Endothelial cell of umbilical vein (primary cell): Measurements from ENCODE around the gene DUSP28. TPM values are rescaled to one million over a fixed set of nuclear protein-coding genes. Genes with fewer than 3 reads are reported as not detected.

Experiments used
- BruUV-seq: library from RNA; stranded (reverse); fragments of 400-500 nt; replicated peaks from 2 replicates; lab custom pipeline; 2021; lab: Mats Ljungman, UMichigan
- CTCF ChIA-PET: fragments of 300-600, 350-600 bp; sonication (Branson Sonifier 250); formaldehyde crosslinking; loops from one replicate; lab custom pipeline; 2021; ENCODE audit warnings: antibody characterized with exemption, inconsistent platforms; lab: Charles Lee
- POLR2A ChIA-PET: fragments of 300-600, 350-600 bp; sonication (Branson Sonifier 250); formaldehyde crosslinking; loops from one replicate; lab custom pipeline; 2021; ENCODE audit warnings: antibody characterized with exemption, inconsistent platforms; lab: Charles Lee
- DNase-seq: peaks from one replicate; pipeline ENCODE4 v3.0.0-alpha.2; 2011; ENCODE audit warnings: low read depth, low spot score
- FAIRE-seq: peaks from 2 replicates; lab custom pipeline; 2011; peaks lifted over from hg19 to GRCh38; lab: Jason Lieb, UNC
- H2AFZ ChIP-seq: 2 replicates; pipeline ENCODE4 v1.6.0; 2012; ENCODE audit warnings: low read depth, low read length, control low read depth, inconsistent platforms
- H3K27ac ChIP-seq: 2 replicates; pipeline ENCODE4 v1.5.1; 2011; ENCODE audit warnings: low read depth, mild to moderate bottlenecking, control low read depth, low read length, moderate library complexity; ENCODE audit not compliant: insufficient read depth
- H3K27me3 ChIP-seq, 2 experiments: 2 replicates each; pipeline versions ENCODE4 v1.6.0 to v1.6.1; 2011; ENCODE audit warnings: low read length in 2 of 2, mixed read lengths in 1 of 2; ENCODE audit not compliant: control insufficient read depth in 2 of 2, insufficient read depth in 2 of 2
- H3K36me3 ChIP-seq, 2 experiments: 2 replicates in 1 of 2; 3 replicates in 1 of 2; pipeline ENCODE4 v1.5.1; 2011; ENCODE audit warnings: low read length in 2 of 2, mild to moderate bottlenecking in 1 of 2, moderate library complexity in 1 of 2; ENCODE audit not compliant: control insufficient read depth in 2 of 2, insufficient read depth in 2 of 2; ENCODE audit errors: extremely low read depth in 1 of 2
- H3K4me1 ChIP-seq: 3 replicates; pipeline ENCODE4 v1.5.1; 2011; ENCODE audit warnings: mild to moderate bottlenecking, low read length; ENCODE audit not compliant: control insufficient read depth, insufficient read depth; ENCODE audit errors: extremely low read depth
- H3K4me2 ChIP-seq: 2 replicates; pipeline ENCODE4 v1.6.1; 2011; ENCODE audit warnings: low read length, control low read depth, mixed read lengths; ENCODE audit not compliant: insufficient read depth
- H3K4me3 ChIP-seq, 3 experiments: fragments of 200-600 bp in 1 of 3; sonication (generic), shearing (Covaris generic) in 1 of 3; replicated peaks in 1 of 3; 2 replicates each; pipeline ENCODE4 v1.5.1; 2011 to 2016; ENCODE audit warnings: control low read depth in 3 of 3, low read length in 3 of 3, mild to moderate bottlenecking in 2 of 3, inconsistent platforms in 1 of 3, low read depth in 1 of 3, moderate library complexity in 1 of 3; ENCODE audit not compliant: insufficient read depth in 1 of 3
- H3K79me2 ChIP-seq: 2 replicates; pipeline ENCODE4 v1.6.0; 2012; ENCODE audit warnings: low read length, inconsistent platforms; ENCODE audit not compliant: control insufficient read depth, insufficient read depth
- H3K9ac ChIP-seq: replicated peaks from 2 replicates; pipeline ENCODE3; 2011; ENCODE audit warnings: low read length, control low read depth; ENCODE audit not compliant: insufficient read depth; ENCODE audit errors: extremely low read depth
- H3K9me1 ChIP-seq: replicated peaks from 3 replicates; pipeline ENCODE4 v1.6.0; 2011; ENCODE audit warnings: mild to moderate bottlenecking, low read length; ENCODE audit not compliant: control insufficient read depth, insufficient read depth; ENCODE audit errors: extremely low read depth
- H3K9me3 ChIP-seq: replicated peaks from 2 replicates; pipeline ENCODE4 v1.5.1; 2012; ENCODE audit warnings: low read length, inconsistent platforms; ENCODE audit not compliant: control insufficient read depth, insufficient read depth
- H4K20me1 ChIP-seq: replicated peaks from 2 replicates; pipeline ENCODE3; 2011; ENCODE audit warnings: mild to moderate bottlenecking, low read length; ENCODE audit not compliant: control insufficient read depth, insufficient read depth; ENCODE audit errors: extremely low read depth
- CTCF ChIP-seq, 2 donors: IDR thresholded peaks; 1 replicate in 1 of 2; 2 replicates in 1 of 2; pipeline ENCODE4 v1.5.1; 2011; ENCODE audit warnings: low read length in 2 of 2, mild to moderate bottlenecking in 2 of 2, moderate library complexity in 2 of 2, control low read depth in 1 of 2, inconsistent platforms in 1 of 2, low read depth in 1 of 2; ENCODE audit not compliant: insufficient read depth in 1 of 2; ENCODE audit errors: extremely low read depth in 1 of 2
- EZH2 ChIP-seq: IDR thresholded peaks from 2 replicates; pipeline ENCODE4 v1.6.1; 2012; ENCODE audit warnings: borderline replicate concordance, low read depth, mild to moderate bottlenecking, moderate library complexity, low read length, inconsistent platforms; ENCODE audit not compliant: severe bottlenecking
- FOS ChIP-seq: IDR thresholded peaks from 2 replicates; pipeline ENCODE4 v1.6.1; 2011; ENCODE audit warnings: mild to moderate bottlenecking, low read length, moderate library complexity, borderline replicate concordance; ENCODE audit not compliant: insufficient read depth
- GATA2 ChIP-seq: IDR thresholded peaks from 2 replicates; pipeline ENCODE4 v1.7.0; 2011; ENCODE audit warnings: low read depth, mild to moderate bottlenecking, moderate library complexity, mixed read lengths, low read length; ENCODE audit not compliant: insufficient read length, insufficient read depth
- JUN ChIP-seq: IDR thresholded peaks from 2 replicates; pipeline ENCODE4 v1.6.1; 2011; ENCODE audit warnings: borderline replicate concordance, low read depth; ENCODE audit not compliant: insufficient read length, insufficient read depth
- MYC ChIP-seq: IDR thresholded peaks from one replicate; pipeline ENCODE4 v1.6.1; 2011; ENCODE audit warnings: mild to moderate bottlenecking, low read depth, low read length
- POLR2A ChIP-seq: IDR thresholded peaks from 2 replicates; pipeline ENCODE4 v1.6.1; 2012; ENCODE audit warnings: low read depth, mild to moderate bottlenecking, control low read depth, low read length
- POLR2AphosphoS5 ChIP-seq: IDR thresholded peaks from 2 replicates; pipeline ENCODE4 v1.6.1; 2012; ENCODE audit warnings: low read depth, mild to moderate bottlenecking, control low read depth, low read length, moderate library complexity; ENCODE audit not compliant: insufficient read depth
- dilution Hi-C: fragments of 300-500 bp; cut with MboI; formaldehyde crosslinking; loops from one replicate; pipeline ENCODE4 v1.15.0; 2019; ENCODE audit warnings: low sequenced_read_pairs; ENCODE audit not compliant: extremely low pct_ligation_motif_present
- intact Hi-C: fragments of 100-400 bp; cut with micrococcal nuclease; formaldehyde crosslinking; loops from one replicate; pipeline ENCODE4 v1.10.0; 2022
- polyA plus RNA-seq, 4 experiments: library from polyadenylated mRNA; depleted of rRNA in 3 of 4; stranded (reverse) in 3 of 4; unstranded in 1 of 4; fragments of >200 nt; gene quantifications; 2 replicates each; pipeline versions ENCODE4 v1.2.1 to v1.2.3, GENCODE V29; 2011 to 2012; ENCODE audit warnings: missing spikeins in 1 of 4
- total RNA-seq: library from RNA; stranded (reverse); gene quantifications from 2 replicates; pipeline ENCODE4 v1.2.3, GENCODE V29; 2021
- TF ChIP-seq, protein P1 (sequence below): IDR thresholded peaks from 2 replicates; pipeline ENCODE4 v1.6.1; 2011; ENCODE audit not compliant: insufficient read depth, insufficient read length

The DUSP28 gene
- total and polyA plus RNA-seq, 2 donors (not counting 3 experiments of a cell fraction or from before 2014, with no cell fraction given), result 2.2 to 4.3 TPM

- no peaks in the 10 kb centered on the region for H3K79me2 ChIP-seq
- FAIRE-seq, result no peak
- H3K9ac ChIP-seq, result no peak overlapping the region
- CTCF ChIA-PET, result interaction anchor here (1.2 kb wide), 1 partner anchor 10 kb away, joined by 5 read pairs; no protein-coding TSS in a partner anchor
- H2AFZ ChIP-seq, result no peak overlapping the region
- POLR2A ChIA-PET, result no interaction called here
- no peaks in the 10 kb centered on the region for H3K36me3 ChIP-seq
- H3K27ac ChIP-seq, result no peak overlapping the region
- H4K20me1 ChIP-seq, result no peaks in the 10 kb centered on the region
- intact Hi-C loops, result no loop called here
- peaks cover 5% of the 10 kb centered on the region for H3K9me3 ChIP-seq
- TF ChIP-seq, protein P1, sequence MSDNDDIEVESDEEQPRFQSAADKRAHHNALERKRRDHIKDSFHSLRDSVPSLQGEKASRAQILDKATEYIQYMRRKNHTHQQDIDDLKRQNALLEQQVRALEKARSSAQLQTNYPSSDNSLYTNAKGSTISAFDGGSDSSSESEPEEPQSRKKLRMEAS, result no peak
- TF ChIP-seq FOS (no peak), JUN (no peak), CTCF (IDR thresholded peaks at IDR 0.05; ENCODE audit: extremely low read depth in 1 of 2, insufficient read depth in 1 of 2, low read depth in 1 of 2, low read length in 2 of 2) (no peak), MYC (no peak), GATA2 (no peak), POLR2A (no peak), POLR2AphosphoS5 (no peak), EZH2 (no peak)
- H3K27me3 ChIP-seq, result peaks cover 3 to 9% of the 10 kb centered on the region in 2 experiments
- H3K4me2 ChIP-seq, result no peak overlapping the region
- no TSS peak for BruUV-seq
- H3K4me3 ChIP-seq, result no peak overlapping the region
- dilution Hi-C loops, result no loop called here
- no peak for DNase-seq
- no peaks in the 10 kb centered on the region for H3K4me1 ChIP-seq
- no peaks in the 10 kb centered on the region for H3K9me1 ChIP-seq
These were observed 36.5 kb upstream of the DUSP28 start for GRCh38 chr2:240523451-240524281.
